Endothelial cell (in vitro differentiated cells): ENCODE results near the gene NUP62. TPM values are rescaled to one million over a fixed set of nuclear protein-coding genes. Genes with fewer than 3 reads are reported as not detected.

Source experiments
- DNase-seq: peaks from one replicate; pipeline ENCODE4 v3.0.0; 2021; ENCODE audit warnings: low spot score
- H3K27ac Mint-ChIP-seq: one replicate; pipeline ENCODE4 v1.8.0; 2021; ENCODE audit warnings: mixed read lengths, inconsistent platforms; ENCODE audit not compliant: unreplicated experiment
- H3K27me3 Mint-ChIP-seq: one replicate; pipeline ENCODE4 v1.8.0; 2021; ENCODE audit warnings: mild to moderate bottlenecking, moderate library complexity, mixed read lengths, inconsistent platforms; ENCODE audit not compliant: unreplicated experiment
- H3K36me3 Mint-ChIP-seq: one replicate; pipeline ENCODE4 v1.8.0; 2021; ENCODE audit warnings: mild to moderate bottlenecking, low read depth, mixed read lengths, inconsistent platforms; ENCODE audit not compliant: unreplicated experiment
- H3K4me1 Mint-ChIP-seq: one replicate; pipeline ENCODE4 v1.8.0; 2021; ENCODE audit warnings: mild to moderate bottlenecking, mixed read lengths, inconsistent platforms; ENCODE audit not compliant: unreplicated experiment
- H3K4me3 Mint-ChIP-seq: one replicate; pipeline ENCODE4 v1.8.0; 2021; ENCODE audit warnings: mild to moderate bottlenecking, mixed read lengths, inconsistent platforms; ENCODE audit not compliant: unreplicated experiment
- H3K9me3 Mint-ChIP-seq: one replicate; pipeline ENCODE4 v1.8.0; 2021; ENCODE audit warnings: mixed read lengths, inconsistent platforms; ENCODE audit not compliant: unreplicated experiment
- CTCF ChIP-seq: fragments of 200-600 bp; sonication (generic); IDR thresholded peaks from one replicate; pipeline ENCODE4 v1.5.0; 2021; ENCODE audit warnings: antibody characterized with exemption; ENCODE audit not compliant: unreplicated experiment
- total RNA-seq: library from RNA; stranded (reverse); fragmentation: NEBNext Ultra II Directional; extraction: Animal tissue kit (Norgen Biotek cat#: 25700); gene quantifications from one replicate; pipeline ENCODE4 v1.2.1, GENCODE V29; 2021; ENCODE audit not compliant: unreplicated experiment

NUP62 gene
- total RNA-seq, 1 donor from 2014 or later = 60.9 TPM

GRCh38 chr19:49874503-49875157 lies 54.7 kb downstream of the NUP62 start:
- H3K9me3 Mint-ChIP-seq = no peaks in the 10 kb centered on the region
- no peak for TF ChIP-seq CTCF
- no peak for DNase-seq
- H3K27ac Mint-ChIP-seq = peak overlapping the region; percentile 24
- H3K36me3 Mint-ChIP-seq = peaks cover 13% of the 10 kb centered on the region
- H3K4me1 Mint-ChIP-seq = peaks cover 36% of the 10 kb centered on the region
- peaks cover 27% of the 10 kb centered on the region for H3K27me3 Mint-ChIP-seq
- H3K4me3 Mint-ChIP-seq = peak overlapping the region; percentile 56

- peak overlapping the region; percentile 48 for H3K27ac Mint-ChIP-seq
- H3K4me3 Mint-ChIP-seq = peak overlapping the region; percentile 56
- H3K4me1 Mint-ChIP-seq = peaks cover 32% of the 10 kb centered on the region
- no peak for TF ChIP-seq CTCF
- no peaks in the 10 kb centered on the region for H3K9me3 Mint-ChIP-seq
- H3K36me3 Mint-ChIP-seq = peaks cover 6% of the 10 kb centered on the region
- no peak for DNase-seq
- H3K27me3 Mint-ChIP-seq = peaks cover 26% of the 10 kb centered on the region
Measured at GRCh38 chr19:49873834-49874233, 55.5 kb downstream of the NUP62 start.

- Mint-ChIP-seq H3K27me3 (peaks cover 25% of the 10 kb centered on the region), H3K4me3 (no peak overlapping the region), H3K27ac (no peak overlapping the region), H3K9me3 (no peaks in the 10 kb centered on the region), H3K36me3 (peaks cover 5% of the 10 kb centered on the region), H3K4me1 (peaks cover 26% of the 10 kb centered on the region)
- no peak for DNase-seq
- no peak for TF ChIP-seq CTCF
Measured at GRCh38 chr19:49873129-49873521, 56.2 kb downstream of the NUP62 start.

- peaks cover 5% of the 10 kb centered on the region for H3K36me3 Mint-ChIP-seq
- peaks cover 26% of the 10 kb centered on the region for H3K27me3 Mint-ChIP-seq
- no peaks in the 10 kb centered on the region for H3K9me3 Mint-ChIP-seq
- peaks cover 24% of the 10 kb centered on the region for H3K4me1 Mint-ChIP-seq
- H3K27ac Mint-ChIP-seq = peak overlapping the region; percentile 52
- no peak for TF ChIP-seq CTCF
- peak overlapping the region; percentile 79 for H3K4me3 Mint-ChIP-seq
- no peak for DNase-seq
Measured at GRCh38 chr19:49872245-49873128, 56.8 kb downstream of the NUP62 start.
